IPS-11a (cell line): ENCODE data around the gene DHFR.

ENCODE experiments used
- H3K4me3 ChIP-seq: one replicate; pipeline ENCODE4 v1.5.1; 2013; ENCODE audit warnings: low read depth, low read length, control low read depth

DHFR gene

GRCh38 chr5:80656425-80656824, 1.6 kb upstream of the DHFR start:
- H3K4me3 ChIP-seq = no peak overlapping the region

DNA sequence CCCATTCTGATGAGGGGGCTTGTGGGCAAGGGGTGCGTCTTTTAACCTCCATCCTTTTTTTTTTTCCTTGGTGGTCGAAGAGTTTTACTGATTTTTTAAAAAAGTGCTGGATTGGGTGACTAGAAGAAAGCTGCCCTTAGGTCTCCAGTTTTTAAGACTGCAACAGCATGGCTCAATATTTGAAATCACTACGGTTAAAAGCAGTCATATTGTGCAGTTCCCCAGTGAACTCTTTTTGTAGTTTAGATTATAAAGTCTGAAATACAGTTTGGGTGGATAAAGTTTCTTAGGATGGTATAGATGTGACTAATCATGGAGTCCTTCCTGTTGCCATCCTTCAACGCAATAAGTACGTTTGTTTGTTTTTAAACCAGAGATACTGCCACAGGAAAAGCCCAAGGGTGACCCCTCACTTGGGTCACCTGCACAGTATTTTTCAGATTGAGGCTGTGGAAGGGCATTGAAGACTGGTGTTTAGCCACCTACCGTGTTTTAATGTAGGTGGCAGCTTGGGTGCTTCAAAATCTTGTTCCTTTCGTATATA, 520 bp upstream of the DHFR start:
- H3K4me3 ChIP-seq = peak overlapping the region; percentile 87

DNA sequence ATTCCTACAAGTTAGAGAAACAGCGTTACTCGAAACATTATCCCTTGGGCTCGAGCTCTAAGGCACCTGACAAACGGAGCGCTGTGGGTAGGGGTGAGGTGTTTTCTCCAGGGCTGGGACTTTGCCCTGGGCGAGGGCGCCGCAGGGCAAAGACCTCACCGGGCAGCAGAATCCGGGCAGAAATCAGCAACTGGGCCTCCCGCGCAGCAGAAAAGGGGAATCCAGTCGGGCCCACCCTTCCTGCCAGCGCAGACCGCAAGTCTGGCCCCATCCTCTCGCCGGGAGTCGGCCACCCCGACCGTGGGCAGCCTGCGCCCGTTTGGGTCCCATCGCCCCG, 761 bp downstream of the DHFR start:
- peak overlapping the region; percentile 87 for H3K4me3 ChIP-seq

GRCh38 chr5:80653502-80653901, 1.3 kb downstream of the DHFR start:
- peak overlapping the region; percentile 87 for H3K4me3 ChIP-seq

GRCh38 chr5:80646926-80647325, 7.9 kb downstream of the DHFR start:
- H3K4me3 ChIP-seq = no peak overlapping the region

- no peak overlapping the region for H3K4me3 ChIP-seq
Measured at GRCh38 chr5:80644900-80645299, 9.9 kb downstream of the DHFR start.

DNA sequence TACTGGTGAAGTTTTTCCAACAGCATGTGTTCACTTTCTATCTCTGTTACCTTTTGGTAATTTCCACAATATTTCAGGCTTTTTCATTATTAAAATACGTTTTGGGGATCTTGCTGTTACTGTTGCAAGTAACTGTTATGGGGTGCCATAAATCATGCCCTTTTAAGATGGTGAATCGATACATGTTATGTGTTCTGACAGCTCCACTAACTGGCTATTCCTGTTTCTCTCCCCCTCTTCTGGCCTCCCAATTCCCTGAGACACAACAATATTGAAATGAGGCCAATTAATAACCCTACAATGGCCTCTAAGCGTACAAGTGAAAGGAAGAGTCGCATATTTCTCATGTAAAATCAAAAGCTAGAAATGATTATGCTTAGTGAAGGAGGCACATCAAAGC, 13.4 kb downstream of the DHFR start:
- H3K4me3 ChIP-seq = no peak overlapping the region

- no peak overlapping the region for H3K4me3 ChIP-seq
Measured at GRCh38 chr5:80634193-80634592, 20.6 kb downstream of the DHFR start.

DNA sequence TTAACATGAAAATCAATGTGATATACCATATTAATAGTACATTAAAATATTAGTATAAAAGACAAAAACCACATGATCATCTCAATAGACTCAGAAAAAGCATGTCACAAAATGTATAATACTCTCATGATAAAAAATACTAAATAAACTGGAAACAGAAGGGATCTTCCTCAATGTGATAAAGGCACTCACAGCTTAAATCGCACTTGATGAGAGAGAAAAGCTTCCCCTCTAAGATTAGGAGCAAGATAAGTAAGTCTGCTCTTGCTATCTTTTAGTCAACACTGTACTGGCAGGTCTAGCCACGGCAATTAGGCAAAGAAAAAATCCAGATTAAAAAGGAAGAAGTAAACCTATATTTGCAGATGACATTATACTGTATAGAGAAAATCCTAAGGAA, 22.1 kb downstream of the DHFR start:
- no peak overlapping the region for H3K4me3 ChIP-seq

DNA sequence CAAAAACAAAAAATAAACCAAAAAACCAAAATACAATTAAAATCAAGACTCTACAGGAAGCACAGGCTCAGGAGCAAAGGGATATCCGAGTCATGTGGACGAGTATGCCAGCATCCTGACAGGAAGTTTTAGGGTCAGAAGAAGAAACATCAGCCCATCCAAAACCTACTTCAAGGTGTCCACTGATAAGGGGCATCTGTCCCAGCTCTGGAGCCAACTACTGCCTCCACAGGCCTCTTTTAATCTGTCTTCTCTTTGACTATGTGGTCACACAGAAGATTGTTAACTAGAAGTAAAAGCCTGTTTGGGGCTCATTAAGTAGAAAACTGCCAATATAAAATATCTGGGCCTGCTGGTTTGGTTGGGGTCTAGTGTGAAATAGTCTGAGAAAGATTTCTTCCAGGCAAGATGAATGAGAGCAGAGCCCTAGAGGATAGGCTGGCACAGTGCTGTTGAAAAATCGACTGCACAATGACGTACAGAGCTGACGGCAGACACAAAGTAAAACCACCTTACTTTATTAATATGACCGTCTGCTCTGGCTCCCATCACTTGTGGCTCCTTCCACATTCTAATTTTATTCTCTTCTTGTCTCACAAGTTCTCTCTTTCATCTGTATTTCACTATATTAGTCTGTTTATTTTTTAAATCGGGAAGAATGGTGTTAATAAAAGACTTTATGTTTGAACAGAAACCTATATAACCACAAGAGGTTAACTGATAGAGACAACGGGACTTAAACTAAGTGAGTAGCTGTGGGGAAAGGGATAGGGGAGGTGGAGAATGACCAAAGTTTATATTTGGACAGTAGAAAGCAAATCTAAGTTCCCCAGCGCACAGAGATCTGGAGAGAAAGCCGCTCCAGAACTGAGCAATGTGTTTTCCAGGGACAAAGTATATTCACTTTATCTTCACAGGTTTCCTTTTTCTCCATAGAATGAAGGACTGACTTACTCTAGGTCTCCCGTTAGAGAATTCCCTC, 23.2 kb downstream of the DHFR start:
- H3K4me3 ChIP-seq = no peak overlapping the region

- H3K4me3 ChIP-seq = no peak overlapping the region
Measured at GRCh38 chr5:80629281-80629680, 25.5 kb downstream of the DHFR start.

GRCh38 chr5:80625230-80625629, 29.6 kb downstream of the DHFR start:
- H3K4me3 ChIP-seq = no peak overlapping the region

DNA sequence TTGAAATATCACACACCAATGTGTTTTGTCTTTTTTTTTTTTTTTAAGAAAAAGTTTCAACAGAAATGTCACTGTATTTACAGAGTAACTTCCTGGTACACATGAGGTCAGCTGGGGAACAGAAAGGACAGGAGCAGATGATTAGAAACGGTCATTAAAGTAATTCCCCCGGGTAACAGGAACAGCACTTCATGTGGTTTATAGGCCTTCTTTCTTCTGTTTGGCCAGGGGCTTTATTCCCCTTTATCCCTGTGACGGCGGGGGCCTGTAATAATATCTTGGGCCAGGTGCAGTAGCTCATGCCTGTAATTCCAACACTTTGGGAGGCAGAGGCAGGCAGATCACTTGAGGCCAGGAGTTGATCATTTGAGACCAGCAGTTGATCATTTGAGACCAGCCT, 30.8 kb downstream of the DHFR start:
- H3K4me3 ChIP-seq = no peak overlapping the region

DNA sequence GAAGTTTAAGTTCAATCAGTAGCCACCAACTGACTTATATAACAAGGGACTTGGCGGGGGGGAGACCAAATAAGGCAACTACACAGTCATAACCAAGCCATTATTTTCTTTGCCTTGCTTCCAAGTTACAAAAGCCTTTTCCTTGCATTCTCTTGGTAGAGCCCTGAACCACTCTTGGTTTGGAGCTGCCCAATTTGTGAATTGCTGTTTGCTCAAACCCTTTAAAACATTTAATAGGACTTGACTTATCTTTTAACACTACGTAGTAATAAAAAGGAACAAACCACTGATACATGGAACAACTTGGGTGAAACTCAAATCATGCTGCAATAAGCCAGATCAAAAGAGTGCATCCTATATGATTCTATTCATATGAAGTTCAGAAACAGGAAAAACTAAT, 32.0 kb downstream of the DHFR start:
- no peak overlapping the region for H3K4me3 ChIP-seq

DNA sequence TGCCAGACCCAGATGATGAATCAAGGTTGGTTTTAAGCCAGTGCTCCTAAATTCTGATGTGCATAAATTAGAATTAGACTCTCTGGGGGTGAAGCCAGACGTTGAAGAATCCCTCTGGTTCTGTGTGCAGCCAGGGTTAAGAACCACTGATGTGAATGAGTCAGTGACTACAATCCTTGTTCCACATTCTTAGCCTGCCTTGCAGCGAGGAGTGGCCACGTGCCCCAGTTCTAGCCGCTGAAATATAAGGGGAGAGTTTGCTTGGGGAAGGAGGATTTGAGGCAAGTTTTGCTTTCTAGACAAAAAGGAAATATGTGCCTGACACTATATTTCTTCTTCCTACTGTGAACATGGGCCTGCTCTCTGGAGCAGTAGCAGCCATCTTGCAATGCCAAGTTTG, 34.6 kb downstream of the DHFR start:
- no peak overlapping the region for H3K4me3 ChIP-seq

DNA sequence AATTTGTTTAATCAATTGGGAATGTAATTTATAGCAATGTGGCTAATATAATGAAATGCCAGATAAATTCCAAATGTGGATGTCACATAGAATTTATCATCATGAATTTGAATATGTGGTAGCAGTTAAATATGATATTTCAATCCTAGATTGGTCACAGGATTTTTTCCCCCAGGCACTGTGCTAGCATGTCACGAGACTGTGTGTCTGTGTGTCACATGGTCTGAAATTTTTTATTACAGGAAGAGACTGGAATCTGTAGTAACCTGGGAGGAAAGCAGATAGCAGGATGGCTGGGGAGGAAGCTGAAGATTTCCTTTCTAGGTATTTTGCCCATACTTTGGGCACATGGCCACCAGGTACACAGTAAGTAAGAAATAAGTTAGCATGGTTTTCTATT, 35.7 kb downstream of the DHFR start:
- H3K4me3 ChIP-seq = no peak overlapping the region

DNA sequence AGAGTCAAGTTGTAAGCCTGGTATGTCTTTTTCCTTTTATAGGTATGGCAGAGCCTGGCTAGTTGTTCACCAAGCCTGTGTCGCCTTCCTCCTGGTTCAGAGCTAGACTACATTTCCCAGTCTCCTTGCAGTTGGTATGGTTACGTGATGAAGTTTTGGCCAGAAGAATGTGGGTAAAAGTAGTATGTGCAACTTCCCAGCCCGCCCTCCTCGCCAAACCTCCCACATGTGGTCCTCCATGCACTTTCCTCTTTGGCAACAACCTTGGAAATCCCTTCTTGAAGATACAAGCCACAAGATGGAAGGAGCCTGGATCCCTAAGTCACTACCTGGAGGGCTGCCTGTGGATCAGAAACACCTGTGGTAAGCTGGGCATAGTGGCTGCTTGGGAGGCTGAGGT, 36.3 kb downstream of the DHFR start:
- H3K4me3 ChIP-seq = no peak overlapping the region

- H3K4me3 ChIP-seq = no peak overlapping the region
Measured at GRCh38 chr5:80615266-80615914, 39.4 kb downstream of the DHFR start.

DNA sequence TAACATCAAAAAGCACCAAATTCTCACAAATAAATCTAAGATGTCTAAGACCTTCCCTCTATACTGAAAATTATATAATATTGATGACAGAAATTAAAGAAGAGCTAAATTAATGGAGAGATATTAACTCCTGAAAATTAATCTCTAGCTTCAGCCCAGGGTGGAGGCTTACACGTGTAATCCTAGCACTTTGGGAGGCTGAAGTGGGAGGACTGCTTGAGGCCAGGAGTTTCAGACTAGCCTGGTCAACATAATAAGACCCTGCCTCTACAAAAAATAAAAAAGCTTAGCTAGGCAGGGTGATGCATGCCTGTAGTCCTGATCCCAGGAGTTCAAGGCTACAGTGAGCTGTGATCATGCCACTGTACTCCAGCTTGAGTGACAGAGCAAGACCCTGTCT, 45.1 kb downstream of the DHFR start:
- H3K4me3 ChIP-seq = no peak overlapping the region

DNA sequence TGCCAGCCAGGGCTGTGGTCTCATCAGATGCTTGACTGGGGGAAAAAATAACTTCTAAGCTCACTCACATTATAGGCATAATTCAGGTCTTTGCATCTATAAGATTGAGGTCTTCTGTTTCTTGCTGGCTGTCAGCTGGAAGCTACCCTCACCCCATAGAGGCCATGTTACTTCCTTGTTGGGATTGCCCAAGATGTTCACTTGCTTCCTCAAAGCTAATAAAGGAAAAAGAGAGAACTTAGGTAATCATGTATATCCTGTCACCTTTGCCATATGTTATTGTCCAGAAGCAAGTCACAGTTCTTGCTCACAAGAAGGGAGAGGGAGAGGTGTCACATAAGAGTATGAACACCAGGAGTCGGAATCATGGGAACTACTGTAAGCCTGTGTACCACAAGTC, 46.1 kb downstream of the DHFR start:
- H3K4me3 ChIP-seq = no peak overlapping the region

GRCh38 chr5:80607832-80608231, 47.0 kb downstream of the DHFR start:
- no peak overlapping the region for H3K4me3 ChIP-seq

GRCh38 chr5:80607343-80607742, 47.4 kb downstream of the DHFR start:
- no peak overlapping the region for H3K4me3 ChIP-seq
